Neuronal stem cell (in vitro differentiated cells): ENCODE data around the gene SETD7.

Experiments used
- DNase-seq: peaks from one replicate; pipeline ENCODE4 v3.0.0-alpha.2; 2013; ENCODE audit warnings: low spot score
- H2AFZ ChIP-seq: one replicate; pipeline ENCODE4 v1.6.1; 2013; ENCODE audit warnings: mild to moderate bottlenecking, low read length, inconsistent platforms
- H2AK5ac ChIP-seq: 2 replicates; pipeline ENCODE4 v1.6.1; 2013; ENCODE audit warnings: low read depth, mild to moderate bottlenecking, inconsistent platforms, low read length, moderate library complexity, mixed read lengths
- H2BK120ac ChIP-seq: 2 replicates; pipeline ENCODE4 v1.6.1; 2013; ENCODE audit warnings: low read depth, mild to moderate bottlenecking, inconsistent platforms, low read length, moderate library complexity, mixed read lengths
- H2BK12ac ChIP-seq: one replicate; pipeline ENCODE4 v1.6.1; 2013; ENCODE audit warnings: low read length, inconsistent platforms
- H2BK15ac ChIP-seq: 2 replicates; pipeline ENCODE4 v1.6.1; 2013; ENCODE audit warnings: mild to moderate bottlenecking, low read length, inconsistent platforms, mixed read lengths
- H2BK5ac ChIP-seq: one replicate; pipeline ENCODE4 v1.6.1; 2013; ENCODE audit warnings: inconsistent platforms, mild to moderate bottlenecking, low read length, moderate library complexity
- H3K14ac ChIP-seq: one replicate; pipeline ENCODE4 v1.6.1; 2013; ENCODE audit warnings: low read length, inconsistent platforms
- H3K18ac ChIP-seq: 2 replicates; pipeline ENCODE4 v1.6.1; 2013; ENCODE audit warnings: low read length, inconsistent platforms
- H3K23ac ChIP-seq: 2 replicates; pipeline ENCODE4 v1.6.1; 2013; ENCODE audit warnings: low read depth, mild to moderate bottlenecking, mixed read lengths, low read length, inconsistent platforms; ENCODE audit not compliant: poor library complexity
- H3K27ac ChIP-seq: replicated peaks from 3 replicates; pipeline ENCODE4 v1.5.1; 2013; ENCODE audit warnings: low read length, inconsistent platforms
- H3K27me3 ChIP-seq, 3 experiments: 2 replicates each; pipeline ENCODE4 v1.6.1; 2013; ENCODE audit warnings: low read length in 3 of 3, mild to moderate bottlenecking in 2 of 3, inconsistent platforms in 1 of 3, low read depth in 1 of 3, mixed read lengths in 1 of 3, moderate library complexity in 1 of 3; ENCODE audit not compliant: control insufficient read depth in 3 of 3, insufficient read depth in 3 of 3
- H3K36me3 ChIP-seq, 2 donors: replicated peaks in 1 of 2; 2 replicates each; pipeline ENCODE4 v1.6.1; 2013; ENCODE audit warnings: low read length in 2 of 2; ENCODE audit not compliant: control insufficient read depth in 2 of 2, insufficient read depth in 2 of 2
- H3K4ac ChIP-seq: 2 replicates; pipeline ENCODE4 v1.6.1; 2013; ENCODE audit warnings: inconsistent platforms, mild to moderate bottlenecking, low read length, moderate library complexity
- H3K4me1 ChIP-seq, 2 donors: 1 replicate in 1 of 2; 2 replicates in 1 of 2; pipeline ENCODE4 v1.6.1; 2013; ENCODE audit warnings: low read length in 2 of 2, low read depth in 1 of 2; ENCODE audit not compliant: control insufficient read depth in 2 of 2, insufficient read depth in 1 of 2
- H3K4me2 ChIP-seq: one replicate; pipeline ENCODE4 v1.6.1; 2013; ENCODE audit warnings: mild to moderate bottlenecking, low read length, inconsistent platforms; ENCODE audit not compliant: insufficient read depth, poor library complexity, severe bottlenecking
- H3K4me3 ChIP-seq, 2 donors: 2 replicates each; pipeline ENCODE4 v1.5.1; 2013; ENCODE audit warnings: low read length in 2 of 2, mild to moderate bottlenecking in 2 of 2, inconsistent platforms in 1 of 2, moderate library complexity in 1 of 2
- H3K79me1 ChIP-seq: one replicate; pipeline ENCODE4 v1.6.1; 2013; ENCODE audit warnings: low read depth, mild to moderate bottlenecking, inconsistent platforms, low read length, moderate library complexity
- H3K9ac ChIP-seq: one replicate; pipeline ENCODE4 v1.6.1; 2013; ENCODE audit warnings: mild to moderate bottlenecking, low read depth, low read length, inconsistent platforms; ENCODE audit not compliant: poor library complexity
- H3K9me3 ChIP-seq, 2 donors: replicated peaks in 1 of 2; 2 replicates each; pipeline versions ENCODE3 to v1.6.1; 2013; ENCODE audit warnings: low read length in 2 of 2, mild to moderate bottlenecking in 2 of 2, inconsistent platforms in 1 of 2, low read depth in 1 of 2, mixed read lengths in 1 of 2, moderate library complexity in 1 of 2; ENCODE audit not compliant: control insufficient read depth in 2 of 2, insufficient read depth in 1 of 2
- H4K8ac ChIP-seq: one replicate; pipeline ENCODE4 v1.6.1; 2013; ENCODE audit warnings: low read depth, mild to moderate bottlenecking, inconsistent platforms, low read length, moderate library complexity
- H4K91ac ChIP-seq: one replicate; pipeline ENCODE4 v1.6.1; 2013; ENCODE audit warnings: low read length, low read depth, mild to moderate bottlenecking, inconsistent platforms; ENCODE audit not compliant: poor library complexity
- WGBS, 2 donors: extraction: QIAGEN DNeasy Blood & Tissue Kit; methylation state at CpG; one replicate each; pipeline ENCODE4 v1.1.7; 2013; ENCODE audit warnings: missing lambda C conversion rate in 2 of 2, mixed read lengths in 1 of 2; ENCODE audit not compliant: insufficient read length in 2 of 2, insufficient replicate concordance in 1 of 2; ENCODE audit errors: extremely low coverage in 2 of 2; 5-methylcytosine and 5-hydroxymethylcytosine counted together

Gene SETD7

GRCh38 chr4:139602776-139603360 lies 46.8 kb upstream of the SETD7 start:
- Histone ChIP-seq H3K14ac (no peak overlapping the region), H3K9me3 (no peaks in the 10 kb centered on the region), H3K23ac (no peak overlapping the region), H3K4me1 (peaks cover 0 to 4% of the 10 kb centered on the region in 2 donors), H2BK5ac (no peak overlapping the region), H3K27me3 (peaks cover 0 to 22% (median 0%) of the 10 kb centered on the region in 3 experiments), H3K4ac (no peak overlapping the region), H2AFZ (peak overlapping the region; percentile 50), H4K91ac (no peak overlapping the region), H4K8ac (no peak overlapping the region), H2BK15ac (no peak overlapping the region), H3K9ac (no peak overlapping the region), H3K79me1 (no peaks in the 10 kb centered on the region), H3K27ac (no peak overlapping the region), H3K36me3 (no peaks in the 10 kb centered on the region), H3K4me3 (no peak overlapping the region), H2BK12ac (no peak overlapping the region), H2BK120ac (no peak overlapping the region), H3K18ac (no peak overlapping the region), H2AK5ac (no peak overlapping the region), H3K4me2 (no peak overlapping the region)
- no peak for DNase-seq
- WGBS, 2 donors: no CpG with 5 or more reads among the region's 6 CpGs

DNA sequence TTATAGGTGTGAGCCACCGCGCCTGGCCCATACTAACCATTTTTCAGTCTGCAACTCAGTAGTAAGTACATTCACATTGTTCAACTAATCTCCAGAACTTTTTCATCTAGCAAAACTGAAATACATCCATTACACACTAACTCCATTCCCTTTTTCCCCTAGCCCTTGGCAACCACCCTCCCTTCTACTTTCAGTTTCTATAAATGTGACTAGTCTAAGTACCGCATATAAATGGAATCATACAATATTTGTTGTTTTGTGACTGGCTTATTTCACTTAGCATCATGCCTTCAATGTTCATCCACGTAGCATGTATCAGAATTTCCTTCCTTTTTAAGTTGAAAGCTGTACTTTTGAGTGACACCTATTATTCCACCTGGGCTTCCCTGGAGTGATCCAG lies 44.6 kb upstream of the SETD7 start:
- Histone ChIP-seq H3K79me1 (no peaks in the 10 kb centered on the region), H3K36me3 (no peaks in the 10 kb centered on the region), H3K9ac (no peak overlapping the region), H3K27ac (no peak overlapping the region), H3K4me1 (peaks cover 0 to 9% of the 10 kb centered on the region in 2 donors), H3K18ac (no peak overlapping the region), H3K4ac (no peak overlapping the region), H2BK120ac (no peak overlapping the region), H3K23ac (no peak overlapping the region), H2BK12ac (no peak overlapping the region), H4K8ac (no peak overlapping the region), H3K14ac (no peak overlapping the region), H4K91ac (no peak overlapping the region), H2BK15ac (no peak overlapping the region), H2BK5ac (no peak overlapping the region), H2AK5ac (no peak overlapping the region), H2AFZ (no peak overlapping the region), H3K4me2 (no peak overlapping the region), H3K4me3 (no peak overlapping the region), H3K9me3 (no peaks in the 10 kb centered on the region), H3K27me3 (peaks cover 0 to 29% (median 0%) of the 10 kb centered on the region in 3 experiments)
- no peak for DNase-seq
- WGBS, 2 donors: no CpG with 5 or more reads among the region's 4 CpGs

- Histone ChIP-seq H2AK5ac (no peak overlapping the region), H2BK5ac (no peak overlapping the region), H3K9ac (no peak overlapping the region), H3K9me3 (no peaks in the 10 kb centered on the region), H2BK120ac (no peak overlapping the region), H4K8ac (no peak overlapping the region), H3K18ac (no peak overlapping the region), H3K4me3 (no peak overlapping the region), H3K4me2 (no peak overlapping the region), H2BK15ac (no peak overlapping the region), H3K4me1 (peaks cover 0 to 8% of the 10 kb centered on the region in 2 donors), H2AFZ (no peak overlapping the region), H3K27ac (no peak overlapping the region), H2BK12ac (no peak overlapping the region), H3K79me1 (no peaks in the 10 kb centered on the region), H3K23ac (no peak overlapping the region), H3K14ac (no peak overlapping the region), H4K91ac (no peak overlapping the region), H3K4ac (no peak overlapping the region), H3K36me3 (no peaks in the 10 kb centered on the region), H3K27me3 (peaks cover 0 to 27% (median 0%) of the 10 kb centered on the region in 3 experiments)
- WGBS, 2 donors: no CpG with 5 or more reads among the region's 6 CpGs
- no peak for DNase-seq
Measured at GRCh38 chr4:139599594-139600374, 43.8 kb upstream of the SETD7 start.

DNA sequence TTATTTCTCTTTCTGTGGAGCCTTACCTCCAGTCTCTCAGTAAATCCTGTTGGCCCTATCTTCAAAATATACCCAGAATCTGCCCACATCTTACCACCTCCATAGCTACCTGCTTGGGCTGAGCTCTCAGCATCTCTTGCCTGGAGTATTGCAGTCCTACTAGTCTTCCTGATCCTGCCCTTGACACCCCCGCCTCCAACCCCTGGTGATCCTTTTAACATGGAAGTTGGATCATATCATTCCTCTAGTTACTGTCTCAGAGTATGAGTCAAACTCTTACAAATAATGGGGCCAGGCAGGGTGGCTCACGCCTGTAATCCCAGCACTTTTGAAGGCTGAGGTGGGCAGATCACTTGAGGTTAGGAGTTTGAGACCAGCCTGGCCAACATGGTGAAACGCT lies 43.1 kb upstream of the SETD7 start:
- no peak overlapping the region for H2BK12ac ChIP-seq
- H2AFZ ChIP-seq: no peak overlapping the region
- peaks cover 0 to 21% (median 0%) of the 10 kb centered on the region in 3 experiments for H3K27me3 ChIP-seq
- WGBS, 2 donors: no CpG with 5 or more reads among the region's 3 CpGs
- H3K9ac ChIP-seq: no peak overlapping the region
- peaks cover 0 to 1% of the 10 kb centered on the region in 2 donors for H3K9me3 ChIP-seq
- H3K23ac ChIP-seq: no peak overlapping the region
- H4K8ac ChIP-seq: no peak overlapping the region
- no peak overlapping the region for H3K18ac ChIP-seq
- H3K4ac ChIP-seq: no peak overlapping the region
- no peak overlapping the region for H2BK120ac ChIP-seq
- no peak overlapping the region for H4K91ac ChIP-seq
- no peaks in the 10 kb centered on the region for H3K79me1 ChIP-seq
- no peak overlapping the region for H2AK5ac ChIP-seq
- H3K27ac ChIP-seq: no peak overlapping the region
- no peak overlapping the region for H2BK5ac ChIP-seq
- H3K4me1 ChIP-seq: peaks cover 0 to 8% of the 10 kb centered on the region in 2 donors
- no peak overlapping the region for H2BK15ac ChIP-seq
- no peaks in the 10 kb centered on the region for H3K36me3 ChIP-seq
- H3K4me3 ChIP-seq: no peak overlapping the region
- no peak overlapping the region for H3K14ac ChIP-seq
- H3K4me2 ChIP-seq: no peak overlapping the region
- DNase-seq: no peak
